ENCODE data around the gene C4A. TPM values are rescaled to one million over a fixed set of nuclear protein-coding genes. Genes with fewer than 3 reads are reported as not detected.
"Not testable (repeated sequence)": the region's sequence is repeated elsewhere in the genome, so short reads cannot be mapped to it uniquely, and the experiment has no call there.

The C4A gene
- total and polyA plus RNA-seq, 3 experiments from 2014 or later = 0.40 to 3.4 (median 3.3) TPM

DNA sequence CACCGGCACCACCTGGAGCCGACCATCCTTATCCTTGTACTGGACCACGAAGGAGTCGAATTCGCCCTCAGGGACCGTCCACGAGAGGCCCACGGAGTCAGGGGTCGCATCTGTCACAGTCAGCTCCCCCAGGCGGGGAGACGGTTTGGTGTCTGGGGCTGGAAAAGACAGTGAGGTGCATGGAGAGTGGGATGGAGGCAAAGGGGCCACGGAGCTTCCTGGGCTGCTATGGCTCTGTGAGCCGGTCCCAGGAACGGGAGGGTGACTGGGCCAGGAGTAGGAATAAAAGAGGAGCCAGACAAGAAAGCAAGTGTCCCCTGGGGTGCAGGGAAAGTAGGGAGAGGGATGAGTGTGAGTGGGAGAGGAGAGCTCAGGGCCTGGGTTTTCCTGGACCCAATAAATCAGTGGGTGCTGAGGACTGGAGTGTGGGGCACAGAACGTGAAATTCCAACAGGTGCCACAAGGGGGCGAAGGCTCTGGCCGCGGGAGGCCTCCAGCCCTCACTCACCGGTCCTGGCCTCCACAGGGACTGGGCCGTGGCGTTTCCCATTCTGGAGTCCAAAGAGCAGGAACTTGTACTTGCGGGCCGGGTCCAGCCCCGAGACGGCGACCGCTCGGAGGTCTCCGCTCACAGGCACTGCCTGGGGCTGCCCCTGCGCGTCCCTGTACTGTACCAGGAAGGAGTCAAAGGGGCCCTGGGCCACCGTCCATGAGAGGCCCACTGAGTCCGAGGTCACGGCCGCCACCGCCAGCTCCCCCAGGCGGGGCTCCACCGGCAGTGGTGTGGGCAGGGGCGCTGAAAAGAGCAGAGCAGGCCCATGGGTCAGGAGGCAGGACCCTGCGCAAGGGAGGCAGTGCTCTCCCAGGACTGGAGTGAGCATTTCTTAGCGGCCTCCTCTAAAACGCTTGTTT is 66.3 kb downstream of the C4A start:
- H3K4me3 Mint-ChIP-seq = peak overlapping the region in 1 of 7 donors; percentile 14
- no peaks in the 10 kb centered on the region for H3K9me3 Mint-ChIP-seq
- no peaks in the 10 kb centered on the region for H3K36me3 Mint-ChIP-seq
- Histone ChIP-seq H3K36me3 (ENCODE audit: insufficient read depth, low read length) (no peaks in the 10 kb centered on the region), H3K27ac (ENCODE audit: low read depth, low read length) (no peak overlapping the region), H3K4me3 (ENCODE audit: low read length) (no peak overlapping the region), H3K4me1 (ENCODE audit: insufficient read depth, low read length) (no peaks in the 10 kb centered on the region), H3K9me3 (ENCODE audit: low read length) (no peaks in the 10 kb centered on the region), H3K27me3 (ENCODE audit: insufficient read depth, low read length, poor library complexity, severe bottlenecking) (no peaks in the 10 kb centered on the region)
- peaks cover 4% of the 10 kb centered on the region in 2 donors for H3K27me3 Mint-ChIP-seq
- peaks cover 2 to 6% (median 4%) of the 10 kb centered on the region in 3 donors for H3K4me1 Mint-ChIP-seq
- peak; percentile 47 to 76 (median 52) for DNase-seq
- POLR2A ChIA-PET = no interaction called here
- peak overlapping the region in 2 of 8 donors; percentile 35 to 72 for H3K27ac Mint-ChIP-seq
- CTCF ChIA-PET = interaction anchor here (0.7 to 1.1 kb wide), 3 partner anchors 29 to 95 kb away, joined by 3 read pairs; partner anchors contain the start of genes NELFE and SKIC2

DNA sequence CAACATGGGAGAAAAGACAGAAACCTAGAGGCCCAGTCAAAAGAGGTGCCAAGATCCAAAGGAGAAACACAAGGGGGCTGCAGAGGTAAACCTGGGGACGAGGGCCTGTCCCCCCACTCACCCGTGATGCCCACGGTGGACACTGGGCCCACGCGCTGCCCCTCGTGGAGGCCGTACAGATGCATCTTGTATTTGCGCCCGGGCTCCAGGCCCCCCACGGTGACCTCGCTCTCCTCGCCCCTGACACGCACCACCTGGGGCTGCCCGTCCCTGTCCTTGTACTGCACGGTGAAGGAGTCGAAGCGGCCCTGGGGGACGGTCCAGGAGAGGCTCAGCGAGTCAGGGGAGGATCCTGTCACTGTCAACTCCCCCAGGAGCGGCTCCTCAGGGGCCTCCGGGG is 67.3 kb downstream of the C4A start:
- H3K27ac ChIP-seq (ENCODE audit: low read depth, low read length); H3K9me3 Mint-ChIP-seq; H3K27me3 Mint-ChIP-seq; H3K4me3 ChIP-seq (ENCODE audit: low read length); H3K9me3 ChIP-seq (ENCODE audit: low read length); CTCF ChIA-PET; H3K4me3 Mint-ChIP-seq; H3K27me3 ChIP-seq (ENCODE audit: insufficient read depth, low read length, poor library complexity, severe bottlenecking); H3K4me1 ChIP-seq (ENCODE audit: insufficient read depth, low read length); H3K36me3 Mint-ChIP-seq; H3K4me1 Mint-ChIP-seq; POLR2A ChIA-PET; H3K36me3 ChIP-seq (ENCODE audit: insufficient read depth, low read length); DNase-seq: not testable (repeated sequence)
- peak overlapping the region in 2 of 8 donors; percentile 23 to 29 for H3K27ac Mint-ChIP-seq

DNA sequence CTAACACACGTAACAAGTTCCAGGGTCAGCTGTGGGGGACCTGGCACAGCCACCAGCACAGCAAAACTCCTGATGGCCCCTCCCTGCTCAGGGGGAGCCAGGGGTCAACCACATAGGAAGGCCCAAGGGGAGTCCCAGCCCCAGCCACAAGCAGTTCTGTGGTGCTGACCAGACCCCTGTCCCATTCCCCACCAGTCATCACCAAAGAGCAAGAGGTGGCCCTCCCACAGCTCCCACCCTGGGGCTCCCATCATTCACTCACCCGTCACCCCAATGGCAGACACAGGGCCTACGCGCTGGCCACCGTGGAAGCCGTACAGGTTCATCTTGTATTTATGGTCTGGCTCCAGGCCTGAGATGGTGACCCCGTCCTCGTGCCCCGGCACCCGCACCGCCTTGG is 67.9 kb downstream of the C4A start:
- DNase-seq; H3K4me1 Mint-ChIP-seq; H3K36me3 ChIP-seq (ENCODE audit: insufficient read depth, low read length); H3K4me3 Mint-ChIP-seq; H3K36me3 Mint-ChIP-seq; CTCF ChIA-PET; H3K27ac Mint-ChIP-seq; POLR2A ChIA-PET; H3K9me3 Mint-ChIP-seq; H3K27me3 Mint-ChIP-seq; H3K4me3 ChIP-seq (ENCODE audit: low read length); H3K9me3 ChIP-seq (ENCODE audit: low read length); H3K27me3 ChIP-seq (ENCODE audit: insufficient read depth, low read length, poor library complexity, severe bottlenecking); H3K4me1 ChIP-seq (ENCODE audit: insufficient read depth, low read length); H3K27ac ChIP-seq (ENCODE audit: low read depth, low read length): not testable (repeated sequence)

DNA sequence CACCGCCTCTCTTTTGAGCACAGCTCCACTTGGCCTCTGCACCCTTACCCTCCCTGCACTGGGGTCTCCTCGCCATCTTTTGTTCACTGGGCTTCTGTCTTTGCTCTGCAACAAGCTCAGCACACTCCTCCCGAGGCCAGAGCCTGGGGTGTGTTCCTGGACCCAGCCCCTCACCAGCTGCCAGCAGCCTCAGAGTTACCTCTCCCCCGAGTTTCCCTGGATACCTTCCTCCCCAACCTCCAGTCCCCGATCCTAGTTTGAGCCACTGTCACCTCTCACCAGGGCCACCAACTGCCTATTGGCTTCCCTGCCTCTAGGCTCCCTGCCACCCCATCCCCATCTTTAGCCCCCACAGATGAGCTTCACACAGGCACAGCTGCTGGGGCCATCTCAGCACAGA is 68.7 kb downstream of the C4A start:
- CTCF ChIA-PET = no interaction called here
- POLR2A ChIA-PET = no interaction called here
- Histone ChIP-seq H3K36me3 (ENCODE audit: insufficient read depth, low read length) (no peaks in the 10 kb centered on the region), H3K4me3 (ENCODE audit: low read length) (no peak overlapping the region), H3K27ac (ENCODE audit: low read depth, low read length) (no peak overlapping the region), H3K27me3 (ENCODE audit: insufficient read depth, low read length, poor library complexity, severe bottlenecking) (no peaks in the 10 kb centered on the region), H3K9me3 (ENCODE audit: low read length) (no peaks in the 10 kb centered on the region), H3K4me1 (ENCODE audit: insufficient read depth, low read length) (no peaks in the 10 kb centered on the region)
- peaks cover 2 to 6% (median 4%) of the 10 kb centered on the region in 3 donors for H3K4me1 Mint-ChIP-seq
- H3K4me3 Mint-ChIP-seq = no peak overlapping the region
- no peak for DNase-seq
- peaks cover 4 to 11% of the 10 kb centered on the region in 2 donors for H3K27me3 Mint-ChIP-seq
- no peaks in the 10 kb centered on the region for H3K9me3 Mint-ChIP-seq
- no peak overlapping the region for H3K27ac Mint-ChIP-seq
- H3K36me3 Mint-ChIP-seq = no peaks in the 10 kb centered on the region

Other genes starting within 250 kb of the C4A start
Only the 30 nearest of the 32 such genes appear.
- 1 to 10 TPM; 6.1 to 7.0 TPM for gene SAPCD1, start 219.4 kb upstream of the C4A start, total RNA-seq
- gene SAPCD1, start 219.4 kb upstream of the C4A start, polyA plus RNA-seq = not detected
- 1 to 10 TPM; 1.4 to 1.7 TPM for gene VWA7, start 204.7 kb upstream of the C4A start, total RNA-seq
- 2.5 TPM for gene VWA7, start 204.7 kb upstream of the C4A start, polyA plus RNA-seq
- 100 to 1,000 TPM; 179 to 180 TPM for gene VARS1, start 186.3 kb upstream of the C4A start, total RNA-seq
- 47.5 TPM for gene VARS1, start 186.3 kb upstream of the C4A start, polyA plus RNA-seq
- gene LSM2, start 175.1 kb upstream of the C4A start, total RNA-seq = 100 to 1,000 TPM; 160 to 172 TPM
- 80.8 TPM for gene LSM2, start 175.1 kb upstream of the C4A start, polyA plus RNA-seq
- 1 to 10 TPM; 3.5 to 3.8 TPM for gene HSPA1L, start 166.8 kb upstream of the C4A start, total RNA-seq
- 3.0 TPM for gene HSPA1L, start 166.8 kb upstream of the C4A start, polyA plus RNA-seq
- gene HSPA1A, start 166.5 kb upstream of the C4A start, total RNA-seq = 10 to 100 TPM; 64.8 to 70.1 TPM
- 34.1 TPM for gene HSPA1A, start 166.5 kb upstream of the C4A start, polyA plus RNA-seq
- gene HSPA1B, start 154.3 kb upstream of the C4A start, total RNA-seq = 10 to 100 TPM; 80.9 to 81.4 TPM
- gene HSPA1B, start 154.3 kb upstream of the C4A start, polyA plus RNA-seq = 5.0 TPM
- 10 to 100 TPM; 19.0 to 19.4 TPM for gene NEU1, start 119.2 kb upstream of the C4A start, total RNA-seq
- 25.0 TPM for gene NEU1, start 119.2 kb upstream of the C4A start, polyA plus RNA-seq
- not detected for gene SLC44A4, start 103.1 kb upstream of the C4A start, total RNA-seq
- gene SLC44A4, start 103.1 kb upstream of the C4A start, polyA plus RNA-seq = not detected
- gene EHMT2, start 84.4 kb upstream of the C4A start, total RNA-seq = 10 to 100 TPM; 71.6 to 72.4 TPM
- 51.6 TPM for gene EHMT2, start 84.4 kb upstream of the C4A start, polyA plus RNA-seq
- gene ZBTB12, start 80.0 kb upstream of the C4A start, total RNA-seq = 1 to 10 TPM; 3.5 to 4.3 TPM
- gene ZBTB12, start 80.0 kb upstream of the C4A start, polyA plus RNA-seq = not detected
- under 1 TPM; 0.70 to 0.73 TPM for gene C2, start 54.3 kb upstream of the C4A start, total RNA-seq
- not detected for gene C2, start 54.3 kb upstream of the C4A start, polyA plus RNA-seq
- under 1 TPM; 0.31 to 0.40 TPM for gene CFB, start 36.0 kb upstream of the C4A start, total RNA-seq
- 0.83 TPM for gene CFB, start 36.0 kb upstream of the C4A start, polyA plus RNA-seq
- gene NELFE, start 23.1 kb upstream of the C4A start, total RNA-seq = 10 to 100 TPM; 86.1 to 90.6 TPM
- 79.6 TPM for gene NELFE, start 23.1 kb upstream of the C4A start, polyA plus RNA-seq
- gene SKIC2, start 22.9 kb upstream of the C4A start, total RNA-seq = 100 to 1,000 TPM; 110 to 114 TPM
- 21.1 TPM for gene SKIC2, start 22.9 kb upstream of the C4A start, polyA plus RNA-seq
- gene DXO, start 9.9 kb upstream of the C4A start, total RNA-seq = 10 to 100 TPM; 13.8 to 15.8 TPM
- gene DXO, start 9.9 kb upstream of the C4A start, polyA plus RNA-seq = 16.8 TPM
- gene C4B, start 32.7 kb downstream of the C4A start, total RNA-seq = 1 to 10 TPM; 2.2 to 3.7 TPM
- gene C4B, start 32.7 kb downstream of the C4A start, polyA plus RNA-seq = 0.70 TPM
- under 1 TPM; 0.37 to 0.40 TPM for gene CYP21A2, start 56.4 kb downstream of the C4A start, total RNA-seq
- gene CYP21A2, start 56.4 kb downstream of the C4A start, polyA plus RNA-seq = not detected
- 1 to 10 TPM; 2.5 to 4.9 TPM for gene TNXB, start 127.3 kb downstream of the C4A start, total RNA-seq
- gene TNXB, start 127.3 kb downstream of the C4A start, polyA plus RNA-seq = not detected
- 10 to 100 TPM; 72.5 to 74.4 TPM for gene ATF6B, start 146.2 kb downstream of the C4A start, total RNA-seq
- 20.7 TPM for gene ATF6B, start 146.2 kb downstream of the C4A start, polyA plus RNA-seq
- gene FKBPL, start 148.2 kb downstream of the C4A start, total RNA-seq = 1 to 10 TPM; 6.8 to 8.1 TPM
- 2.3 TPM for gene FKBPL, start 148.2 kb downstream of the C4A start, polyA plus RNA-seq
- under 1 TPM; 0.35 to 0.55 TPM for gene PRRT1, start 169.9 kb downstream of the C4A start, total RNA-seq
- 0.72 TPM for gene PRRT1, start 169.9 kb downstream of the C4A start, polyA plus RNA-seq
- gene PPT2, start 172.1 kb downstream of the C4A start, total RNA-seq = 10 to 100 TPM; 18.8 to 19.0 TPM
- gene PPT2, start 172.1 kb downstream of the C4A start, polyA plus RNA-seq = 10.0 TPM
- gene EGFL8, start 182.5 kb downstream of the C4A start, total RNA-seq = 1 to 10 TPM; 8.3 to 9.5 TPM
- gene EGFL8, start 182.5 kb downstream of the C4A start, polyA plus RNA-seq = not detected
- 10 to 100 TPM; 42.5 to 42.6 TPM for gene AGPAT1, start 194.0 kb downstream of the C4A start, total RNA-seq
- 23.5 TPM for gene AGPAT1, start 194.0 kb downstream of the C4A start, polyA plus RNA-seq
- 10 to 100 TPM; 52.7 to 52.9 TPM for gene RNF5, start 196.3 kb downstream of the C4A start, total RNA-seq
- 110 TPM for gene RNF5, start 196.3 kb downstream of the C4A start, polyA plus RNA-seq
- 10 to 100 TPM; 11.9 to 12.5 TPM for gene AGER, start 202.2 kb downstream of the C4A start, total RNA-seq
- not detected for gene AGER, start 202.2 kb downstream of the C4A start, polyA plus RNA-seq
- 10 to 100 TPM; 63.5 to 69.4 TPM for gene PBX2, start 208.1 kb downstream of the C4A start, total RNA-seq
- 2.2 TPM for gene PBX2, start 208.1 kb downstream of the C4A start, polyA plus RNA-seq
- gene GPSM3, start 210.6 kb downstream of the C4A start, total RNA-seq = 10 to 100 TPM; 82.0 to 89.5 TPM
- 136 TPM for gene GPSM3, start 210.6 kb downstream of the C4A start, polyA plus RNA-seq
- 1 to 10 TPM; 1.3 to 1.4 TPM for gene NOTCH4, start 242.0 kb downstream of the C4A start, total RNA-seq
- 0.71 TPM for gene NOTCH4, start 242.0 kb downstream of the C4A start, polyA plus RNA-seq